Smooth muscle cell (in vitro differentiated cells): ENCODE measurements around the gene CXCL14. TPM values are rescaled to one million over a fixed set of nuclear protein-coding genes. Genes with fewer than 3 reads are reported as not detected.

ENCODE experiments used
- DNase-seq: peaks from one replicate; lab custom pipeline; 2025; ENCODE audit not compliant: unreplicated experiment; lab: John Stamatoyannopoulos, UW
- H2AFZ ChIP-seq: fragments of 200-600 bp; sonication (generic); 2 replicates; pipeline ENCODE4 v1.6.0; 2016; ENCODE audit warnings: antibody characterized with exemption, low read depth, mild to moderate bottlenecking
- H3F3A ChIP-seq: fragments of 200-600 bp; sonication (generic); 2 replicates; pipeline ENCODE4 v1.6.0; 2017; ENCODE audit warnings: antibody characterized with exemption, low read depth
- H3K27ac ChIP-seq: fragments of 200-600 bp; sonication (generic); 2 replicates; pipeline ENCODE4 v1.5.1; 2016; ENCODE audit warnings: low read depth, mild to moderate bottlenecking
- H3K27me3 ChIP-seq: fragments of 200-600 bp; sonication (generic); 2 replicates; pipeline ENCODE4 v1.6.1; 2016; ENCODE audit warnings: low read depth, mild to moderate bottlenecking
- H3K36me3 ChIP-seq: fragments of 200-600 bp; sonication (generic); 2 replicates; pipeline ENCODE4 v1.5.1; 2016; ENCODE audit warnings: low read depth
- H3K4me1 ChIP-seq: fragments of 200-600 bp; sonication (generic); 2 replicates; pipeline ENCODE4 v1.5.1; 2016; ENCODE audit warnings: low read depth
- H3K4me2 ChIP-seq: fragments of 200-600 bp; sonication (generic); 2 replicates; pipeline ENCODE4 v1.6.0; 2016; ENCODE audit warnings: mild to moderate bottlenecking
- H3K4me3 ChIP-seq: fragments of 200-600 bp; sonication (generic); 2 replicates; pipeline ENCODE4 v1.5.1; 2016; ENCODE audit warnings: mild to moderate bottlenecking
- H3K79me2 ChIP-seq: fragments of 200-600 bp; sonication (generic); 2 replicates; pipeline ENCODE4 v1.6.0; 2016; ENCODE audit warnings: low read depth, mild to moderate bottlenecking
- H3K9ac ChIP-seq: fragments of 200-600 bp; sonication (generic); 2 replicates; pipeline ENCODE4 v1.6.0; 2016; ENCODE audit warnings: low read depth
- H3K9me3 ChIP-seq: fragments of 200-600 bp; sonication (generic); replicated peaks from 2 replicates; pipeline ENCODE4 v1.5.1; 2016; ENCODE audit warnings: low read depth
- H4K20me1 ChIP-seq: fragments of 200-600 bp; sonication (generic); 2 replicates; pipeline ENCODE4 v1.6.0; 2016; ENCODE audit warnings: low read depth
- WGBS: methylation state at CpG from one replicate; pipeline ENCODE4 v1.1.7; 2016; ENCODE audit warnings: low lambda C conversion rate; 5-methylcytosine and 5-hydroxymethylcytosine counted together
- polyA plus RNA-seq: library from polyadenylated mRNA; unstranded; fragments of >200 nt; fragmentation: Nextera tagmentation; extraction: Ambion mirVana; gene quantifications from 2 replicates; pipeline ENCODE4 v1.2.1, GENCODE V29; 2016
- total RNA-seq: library from RNA; depleted of rRNA; stranded (reverse); fragments of >200 nt; gene quantifications from 2 replicates; pipeline ENCODE4 v1.2.3, GENCODE V29; 2014
- TF ChIP-seq, protein P1 (sequence below): fragments of 200-600 bp; sonication (generic); IDR thresholded peaks from 2 replicates; pipeline ENCODE4 v1.5.1; 2017; ENCODE audit warnings: borderline replicate concordance, mild to moderate bottlenecking, antibody characterized with exemption; ENCODE audit not compliant: insufficient read depth, poor library complexity, severe bottlenecking

The CXCL14 gene
- total and polyA plus RNA-seq, 2 experiments from 2014 or later: 589 to 1,209 TPM

DNA sequence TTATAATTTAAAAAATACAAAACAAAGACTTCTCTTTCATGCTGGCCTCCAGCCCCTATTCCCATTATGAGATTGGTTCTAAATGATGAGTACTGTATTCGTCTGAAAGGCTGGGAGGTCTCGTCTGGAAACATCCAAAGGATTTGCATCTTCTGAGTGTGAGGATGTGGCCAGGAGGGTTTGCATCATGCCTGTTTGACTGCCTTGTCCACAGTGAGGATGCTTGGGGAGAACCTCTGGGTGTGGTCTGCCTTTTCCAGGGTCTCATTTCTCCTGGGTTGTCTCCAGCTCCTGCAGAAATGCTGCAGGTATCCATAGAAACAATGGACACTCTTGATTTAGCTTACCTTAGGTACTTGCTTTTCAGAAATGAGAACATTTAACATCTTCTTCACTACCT, 26.4 kb upstream of the CXCL14 start:
- no peaks in the 10 kb centered on the region for H3K36me3 ChIP-seq
- no peak overlapping the region for H2AFZ ChIP-seq
- DNase-seq: no peak
- WGBS: 83% methylated on average over 2 of the region's 2 CpGs
- TF ChIP-seq, protein P1, sequence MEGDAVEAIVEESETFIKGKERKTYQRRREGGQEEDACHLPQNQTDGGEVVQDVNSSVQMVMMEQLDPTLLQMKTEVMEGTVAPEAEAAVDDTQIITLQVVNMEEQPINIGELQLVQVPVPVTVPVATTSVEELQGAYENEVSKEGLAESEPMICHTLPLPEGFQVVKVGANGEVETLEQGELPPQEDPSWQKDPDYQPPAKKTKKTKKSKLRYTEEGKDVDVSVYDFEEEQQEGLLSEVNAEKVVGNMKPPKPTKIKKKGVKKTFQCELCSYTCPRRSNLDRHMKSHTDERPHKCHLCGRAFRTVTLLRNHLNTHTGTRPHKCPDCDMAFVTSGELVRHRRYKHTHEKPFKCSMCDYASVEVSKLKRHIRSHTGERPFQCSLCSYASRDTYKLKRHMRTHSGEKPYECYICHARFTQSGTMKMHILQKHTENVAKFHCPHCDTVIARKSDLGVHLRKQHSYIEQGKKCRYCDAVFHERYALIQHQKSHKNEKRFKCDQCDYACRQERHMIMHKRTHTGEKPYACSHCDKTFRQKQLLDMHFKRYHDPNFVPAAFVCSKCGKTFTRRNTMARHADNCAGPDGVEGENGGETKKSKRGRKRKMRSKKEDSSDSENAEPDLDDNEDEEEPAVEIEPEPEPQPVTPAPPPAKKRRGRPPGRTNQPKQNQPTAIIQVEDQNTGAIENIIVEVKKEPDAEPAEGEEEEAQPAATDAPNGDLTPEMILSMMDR: no peak
- H3K27me3 ChIP-seq: no peaks in the 10 kb centered on the region
- H3K4me3 ChIP-seq: no peak overlapping the region
- H3K79me2 ChIP-seq: no peaks in the 10 kb centered on the region
- H3F3A ChIP-seq: no peaks in the 10 kb centered on the region
- no peaks in the 10 kb centered on the region for H3K9me3 ChIP-seq
- H3K4me1 ChIP-seq: peaks cover 10% of the 10 kb centered on the region
- H3K4me2 ChIP-seq: no peak overlapping the region
- no peak overlapping the region for H3K9ac ChIP-seq
- H4K20me1 ChIP-seq: no peaks in the 10 kb centered on the region
- no peak overlapping the region for H3K27ac ChIP-seq

DNA sequence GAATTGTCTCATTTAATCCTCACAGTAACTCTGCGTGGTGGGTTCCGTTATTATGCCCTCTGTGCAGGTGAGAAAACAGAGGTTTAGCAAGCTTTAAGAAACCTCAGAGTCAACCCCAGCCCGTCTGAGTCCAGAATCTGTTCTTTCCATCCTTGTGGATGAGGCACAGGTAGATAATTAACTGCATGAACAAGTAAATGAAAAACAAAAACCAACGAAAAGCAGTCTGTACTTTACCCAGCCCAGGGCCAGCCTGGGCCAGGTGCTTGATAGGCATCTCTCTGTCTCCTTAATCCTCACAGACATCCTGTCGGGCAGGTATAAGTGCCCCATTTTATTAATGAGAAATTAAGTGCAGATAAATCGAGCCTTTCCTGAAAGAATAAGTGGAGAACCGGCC, 25.3 kb upstream of the CXCL14 start:
- Histone ChIP-seq H3K27me3 (no peaks in the 10 kb centered on the region), H3K79me2 (no peaks in the 10 kb centered on the region), H3K4me3 (no peak overlapping the region), H3F3A (no peaks in the 10 kb centered on the region), H4K20me1 (no peaks in the 10 kb centered on the region), H3K4me1 (peaks cover 10% of the 10 kb centered on the region), H3K4me2 (no peak overlapping the region), H3K36me3 (no peaks in the 10 kb centered on the region), H3K27ac (no peak overlapping the region), H3K9ac (no peak overlapping the region), H2AFZ (no peak overlapping the region), H3K9me3 (no peaks in the 10 kb centered on the region)
- DNase-seq: no peak
- 79% methylated on average over 7 of the region's 7 CpGs for WGBS
- TF ChIP-seq, protein P1: no peak

DNA sequence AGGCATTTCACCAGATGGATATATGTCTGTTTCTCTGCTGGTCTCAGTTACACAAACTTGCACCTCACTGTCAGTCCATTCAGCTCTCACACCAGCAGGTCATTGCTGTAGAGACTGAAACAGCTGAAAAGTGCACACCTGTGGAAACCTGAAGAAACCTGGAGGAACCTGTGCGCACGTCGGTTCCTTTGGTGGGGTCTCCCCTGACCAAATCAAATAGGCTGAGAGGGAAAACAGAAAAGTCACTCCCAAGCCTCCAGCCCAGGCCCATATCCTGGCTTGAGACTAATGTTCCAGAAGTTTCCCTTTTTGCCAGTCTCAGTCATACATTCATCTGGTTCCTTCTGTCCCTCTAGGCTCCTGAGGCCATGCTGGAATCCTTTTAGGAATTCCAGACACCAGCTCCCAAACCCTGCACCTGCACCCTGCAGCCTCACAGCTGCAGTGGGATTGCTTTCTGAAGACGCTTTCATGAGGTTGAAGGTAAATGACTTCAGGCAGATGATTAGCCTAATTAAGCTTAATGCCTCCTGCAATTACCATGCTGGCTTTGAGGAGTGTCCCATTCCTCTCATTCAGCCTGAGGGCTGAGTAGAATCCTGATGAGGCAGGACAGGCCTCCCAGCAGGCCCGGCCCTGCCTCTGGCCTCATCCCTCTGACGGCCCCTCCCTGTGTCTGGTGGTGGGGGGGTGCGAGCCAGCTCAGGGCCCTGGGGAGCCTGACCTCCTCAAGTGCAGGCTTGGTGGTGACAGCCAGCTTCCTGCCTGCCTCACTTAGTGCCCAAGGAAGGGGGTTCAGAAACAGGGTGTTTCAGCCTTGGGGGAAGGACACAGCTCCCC, 24.3 kb upstream of the CXCL14 start:
- Histone ChIP-seq H3K9me3 (no peaks in the 10 kb centered on the region), H2AFZ (no peak overlapping the region), H3F3A (no peaks in the 10 kb centered on the region), H3K4me1 (peaks cover 10% of the 10 kb centered on the region), H3K9ac (no peak overlapping the region), H3K79me2 (no peaks in the 10 kb centered on the region), H3K27me3 (no peaks in the 10 kb centered on the region), H3K27ac (no peak overlapping the region), H4K20me1 (no peaks in the 10 kb centered on the region), H3K4me3 (no peak overlapping the region), H3K36me3 (no peaks in the 10 kb centered on the region), H3K4me2 (no peak overlapping the region)
- WGBS: 63% methylated on average over 7 of the region's 7 CpGs
- DNase-seq: no peak
- TF ChIP-seq, protein P1: no peak

DNA sequence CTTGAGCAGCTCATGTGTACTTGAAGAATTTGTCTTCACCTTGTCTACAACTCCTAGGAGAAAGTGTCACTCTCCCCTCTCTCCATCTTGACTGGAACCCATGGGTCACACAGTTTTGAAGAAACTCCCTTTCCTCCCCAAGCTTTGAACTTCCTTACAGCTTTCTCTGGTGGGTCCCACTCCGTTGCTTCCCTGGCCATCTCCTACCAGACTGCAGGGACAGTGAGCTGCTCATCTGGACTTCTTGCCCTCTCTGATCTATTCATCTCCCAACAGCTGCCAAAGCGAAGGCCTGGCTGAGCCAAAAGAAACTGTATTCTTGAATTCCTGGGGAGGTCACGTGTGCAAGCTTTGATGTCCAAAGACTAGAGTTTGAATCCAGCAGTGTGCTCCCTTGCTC, 22.7 kb upstream of the CXCL14 start:
- no peak overlapping the region for H3K4me2 ChIP-seq
- no peak overlapping the region for H3K9ac ChIP-seq
- no peaks in the 10 kb centered on the region for H3F3A ChIP-seq
- TF ChIP-seq, protein P1: no peak
- H3K36me3 ChIP-seq: no peaks in the 10 kb centered on the region
- no peak overlapping the region for H3K4me3 ChIP-seq
- H3K27me3 ChIP-seq: no peaks in the 10 kb centered on the region
- no peak overlapping the region for H2AFZ ChIP-seq
- peaks cover 10% of the 10 kb centered on the region for H3K4me1 ChIP-seq
- H4K20me1 ChIP-seq: no peaks in the 10 kb centered on the region
- no peaks in the 10 kb centered on the region for H3K9me3 ChIP-seq
- no peak for DNase-seq
- H3K27ac ChIP-seq: no peak overlapping the region
- 93% methylated on average over 3 of the region's 3 CpGs for WGBS
- no peaks in the 10 kb centered on the region for H3K79me2 ChIP-seq
